ENCODE data around the gene VPS35.

- TF ChIP-seq POLR2A (IDR thresholded peaks at IDR 0.05) (no peak), CTCF (IDR thresholded peaks at IDR 0.05) (no peak)
These were observed 22.4 kb upstream of the VPS35 start for GRCh38 chr16:46711106-46712058.
